Ishikawa (cell line): Measurements from ENCODE around the gene BTRC.

Experiments
- CEBPB ChIP-seq: IDR thresholded peaks from 2 replicates; pipeline ENCODE4 v1.6.1; 2012
- RAD21 ChIP-seq: IDR thresholded peaks from 2 replicates; pipeline ENCODE4 v1.6.1; 2012; ENCODE audit warnings: low read depth

- TF ChIP-seq RAD21 (no peak), CEBPB (no peak)
Measured at GRCh38 chr10:101425535-101425934, 71.6 kb downstream of the BTRC start.
